Skeletal muscle satellite cell (primary cell): ENCODE measurements around the gene CALML3.
"Not testable (repeated sequence)": the region's sequence is repeated elsewhere in the genome, so short reads cannot be mapped to it uniquely, and the experiment has no call there.

Experiments used
- H3K27me3 ChIP-seq: 2 replicates; pipeline ENCODE4 v1.7.0; 2013; ENCODE audit warnings: low read length; ENCODE audit not compliant: control insufficient read depth, insufficient read depth
- H3K36me3 ChIP-seq: 2 replicates; pipeline ENCODE4 v1.7.0; 2013; ENCODE audit warnings: mild to moderate bottlenecking, control low read depth, low read length; ENCODE audit not compliant: insufficient read depth
- H3K4me1 ChIP-seq: 2 replicates; pipeline ENCODE4 v1.7.0; 2013; ENCODE audit warnings: low read length; ENCODE audit not compliant: control insufficient read depth, insufficient read depth
- H3K4me2 ChIP-seq: 2 replicates; pipeline ENCODE4 v1.7.0; 2013; ENCODE audit warnings: mild to moderate bottlenecking, low read length
- H3K4me3 ChIP-seq: 2 replicates; pipeline ENCODE4 v1.7.0; 2013; ENCODE audit warnings: low read length
- H3K9ac ChIP-seq: 2 replicates; pipeline ENCODE4 v1.7.0; 2013; ENCODE audit warnings: mild to moderate bottlenecking, low read depth, low read length, moderate library complexity
- H3K9me3 ChIP-seq: replicated peaks from 2 replicates; pipeline ENCODE4 v1.7.0; 2013; ENCODE audit warnings: mild to moderate bottlenecking, control low read depth, low read length

Gene CALML3

DNA sequence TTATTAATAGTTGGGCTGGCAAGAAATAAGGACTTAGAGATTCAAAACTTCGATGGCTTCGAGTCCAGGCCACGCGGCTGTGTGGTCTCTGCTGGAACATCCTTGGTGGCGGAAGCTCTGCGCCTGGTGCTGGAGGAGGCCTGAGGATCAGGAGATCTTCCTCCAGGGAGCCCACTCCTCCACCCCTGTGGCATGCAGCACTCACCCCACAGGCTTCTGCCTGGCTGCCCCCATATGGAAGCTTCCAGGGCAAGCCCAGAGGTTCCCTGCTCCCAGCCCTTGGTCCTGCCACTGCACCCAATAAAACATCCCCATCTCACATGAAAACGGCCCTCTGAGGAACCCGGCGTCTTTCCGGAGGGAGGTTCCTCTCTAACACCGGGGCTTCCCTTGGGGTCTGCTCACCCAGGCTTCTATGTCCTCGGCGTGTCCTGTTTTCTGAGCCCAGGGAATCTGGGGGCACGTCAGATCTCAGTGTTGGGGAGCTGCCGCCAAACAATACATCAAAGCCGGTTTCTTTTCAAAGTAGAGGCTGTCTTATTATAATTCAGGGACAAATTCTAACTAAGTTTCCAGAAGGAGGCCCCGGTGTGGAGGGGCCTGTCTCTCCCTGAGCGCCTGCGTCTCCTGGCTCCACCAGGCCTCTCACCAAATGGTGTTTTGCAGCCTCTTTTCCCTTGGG is 32.4 kb downstream of the CALML3 start:
- H3K4me1 ChIP-seq: peaks cover 31% of the 10 kb centered on the region
- H3K4me2 ChIP-seq: no peak overlapping the region
- no peak overlapping the region for H3K9ac ChIP-seq
- H3K36me3 ChIP-seq: no peaks in the 10 kb centered on the region
- no peaks in the 10 kb centered on the region for H3K9me3 ChIP-seq
- H3K27me3 ChIP-seq: no peaks in the 10 kb centered on the region
- no peak overlapping the region for H3K4me3 ChIP-seq

DNA sequence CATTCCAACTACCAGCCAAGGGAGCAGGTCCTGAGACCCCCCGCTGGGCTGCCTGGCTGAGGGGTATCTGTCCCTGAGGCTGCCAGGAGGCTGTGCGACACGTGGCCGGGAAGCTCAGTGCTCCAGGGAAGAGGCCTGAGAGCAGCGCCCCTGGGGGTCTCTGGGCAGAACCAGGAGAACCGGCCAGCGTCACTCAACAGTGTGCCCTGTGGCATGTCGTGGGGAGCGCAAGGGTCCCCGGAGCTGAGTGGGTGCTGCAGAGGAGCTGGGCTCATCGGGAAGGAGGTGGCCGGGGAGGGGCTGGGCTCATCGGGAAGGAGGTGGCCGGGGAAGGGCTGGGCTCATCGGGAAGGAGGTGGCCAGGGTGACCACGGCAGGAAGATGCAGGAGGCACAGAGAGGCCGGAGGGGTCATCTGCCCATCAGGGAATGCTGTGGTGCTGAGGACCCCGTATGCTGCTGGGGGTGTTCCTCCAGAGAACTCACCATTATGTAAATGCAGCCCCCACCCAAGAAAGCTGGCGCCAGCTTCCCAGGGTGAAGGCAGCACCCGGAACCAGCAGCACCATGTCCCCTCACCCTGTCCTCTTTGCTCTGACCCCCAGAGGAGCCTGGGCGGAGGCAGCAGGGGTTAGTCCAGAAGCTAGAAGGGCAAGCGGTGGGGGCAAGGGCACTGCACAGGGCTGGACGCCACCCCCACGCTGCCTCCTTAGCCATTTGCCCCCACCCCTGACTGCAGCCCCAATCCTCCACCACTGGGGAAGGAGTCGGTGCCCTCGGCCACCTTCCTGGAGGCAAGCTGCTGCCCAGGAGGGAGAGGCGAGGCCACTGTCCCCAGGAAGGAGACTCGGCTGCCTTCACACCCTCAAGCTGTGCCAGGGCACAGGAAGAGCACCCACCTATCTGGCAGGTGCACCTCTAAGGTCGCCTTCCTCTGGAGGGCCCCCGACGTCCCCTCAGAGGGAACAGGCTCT is 33.3 kb downstream of the CALML3 start:
- no peaks in the 10 kb centered on the region for H3K36me3 ChIP-seq
- H3K4me1 ChIP-seq: peaks cover 31% of the 10 kb centered on the region
- H3K27me3 ChIP-seq: no peaks in the 10 kb centered on the region
- no peak overlapping the region for H3K4me2 ChIP-seq
- H3K9me3 ChIP-seq: no peaks in the 10 kb centered on the region
- no peak overlapping the region for H3K9ac ChIP-seq
- no peak overlapping the region for H3K4me3 ChIP-seq

DNA sequence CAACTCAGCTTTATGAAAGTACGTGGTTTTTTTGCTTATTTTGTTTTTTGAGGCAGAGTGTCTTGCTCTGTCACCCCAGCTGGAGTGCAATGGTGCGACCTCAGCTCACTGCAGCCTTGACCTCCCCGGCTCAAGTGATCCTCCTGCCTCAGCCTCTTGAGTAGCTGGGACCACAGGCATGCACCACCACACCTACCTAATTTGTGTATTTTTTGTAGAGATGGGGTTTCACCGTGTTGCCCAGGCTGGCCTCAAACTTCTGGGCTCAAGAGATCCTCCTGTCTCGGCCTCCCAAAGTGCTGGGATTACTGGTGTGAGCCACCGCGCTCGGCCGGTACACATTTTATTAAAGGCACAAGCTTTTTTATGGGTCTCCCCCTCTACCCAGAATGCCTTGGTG is 34.3 kb downstream of the CALML3 start:
- H3K36me3 ChIP-seq, H3K27me3 ChIP-seq, H3K9me3 ChIP-seq, H3K4me3 ChIP-seq: not testable (repeated sequence)
- Histone ChIP-seq H3K4me2 (peak overlapping the region; percentile 69), H3K4me1 (peaks cover 36% of the 10 kb centered on the region), H3K9ac (peak overlapping the region; percentile 22)

DNA sequence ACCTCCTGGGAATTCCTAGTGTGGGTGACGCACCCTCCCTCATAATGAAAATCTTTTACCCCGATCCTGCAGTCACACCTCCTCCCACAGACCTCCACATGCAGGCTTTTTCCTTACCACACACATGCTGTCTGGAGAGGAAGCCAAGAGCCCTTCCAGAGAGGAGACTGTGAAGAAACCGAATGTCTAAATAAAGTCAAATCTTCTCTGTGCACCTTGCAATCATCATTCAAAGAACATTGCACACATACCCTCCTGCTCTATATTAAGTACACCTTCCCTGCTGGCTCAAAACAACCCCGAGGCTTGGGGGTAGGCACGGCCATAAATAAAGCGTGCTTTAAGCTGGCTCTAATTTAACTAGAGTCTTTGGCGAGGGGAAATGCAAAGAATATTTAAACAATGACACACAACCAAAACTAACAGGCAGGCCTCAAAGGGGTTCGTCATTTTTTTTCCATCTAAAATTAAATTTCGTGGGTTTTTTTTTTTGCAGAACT is 34.9 kb downstream of the CALML3 start:
- peaks cover 36% of the 10 kb centered on the region for H3K4me1 ChIP-seq
- H3K36me3 ChIP-seq: no peaks in the 10 kb centered on the region
- H3K9ac ChIP-seq: peak overlapping the region; percentile 44
- H3K27me3 ChIP-seq: no peaks in the 10 kb centered on the region
- no peaks in the 10 kb centered on the region for H3K9me3 ChIP-seq
- H3K4me2 ChIP-seq: peak overlapping the region; percentile 69
- H3K4me3 ChIP-seq: peak overlapping the region; percentile 33

DNA sequence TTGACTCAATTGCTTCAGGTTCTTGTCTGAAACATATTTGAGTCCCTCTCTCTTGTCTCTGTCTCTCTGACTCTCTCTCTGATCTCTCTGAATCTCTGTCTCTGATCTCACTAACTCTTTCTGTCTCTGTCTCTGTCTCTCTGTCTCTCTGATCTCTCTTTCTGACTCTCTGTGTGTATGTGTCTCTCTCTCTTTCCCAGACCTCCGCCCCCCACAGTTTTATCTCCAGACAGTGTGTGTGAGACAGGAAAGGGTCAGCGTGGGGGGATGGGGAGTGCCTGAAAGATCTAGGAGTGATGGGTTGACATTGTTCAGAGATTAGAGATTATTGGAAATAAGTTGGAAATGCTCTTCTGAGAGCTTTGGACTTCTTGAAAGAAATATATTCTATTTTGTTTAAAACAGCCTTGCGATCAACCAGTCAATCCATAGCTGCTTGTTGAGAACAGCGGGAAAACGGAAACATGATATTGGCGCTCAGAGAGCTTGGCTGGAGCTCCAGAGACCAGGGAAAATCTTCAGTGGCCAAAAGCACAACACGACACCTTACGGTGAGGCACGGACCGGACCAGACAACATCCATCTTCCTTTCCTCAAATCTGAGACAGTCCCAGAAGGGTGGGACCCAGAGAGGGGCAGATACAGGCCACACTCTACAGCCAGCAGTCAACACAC is 35.5 kb downstream of the CALML3 start:
- Histone ChIP-seq H3K4me2 (peak overlapping the region; percentile 69), H3K9me3 (no peaks in the 10 kb centered on the region), H3K36me3 (no peaks in the 10 kb centered on the region), H3K4me3 (peak overlapping the region; percentile 33), H3K4me1 (peaks cover 39% of the 10 kb centered on the region), H3K9ac (peak overlapping the region; percentile 44), H3K27me3 (no peaks in the 10 kb centered on the region)

DNA sequence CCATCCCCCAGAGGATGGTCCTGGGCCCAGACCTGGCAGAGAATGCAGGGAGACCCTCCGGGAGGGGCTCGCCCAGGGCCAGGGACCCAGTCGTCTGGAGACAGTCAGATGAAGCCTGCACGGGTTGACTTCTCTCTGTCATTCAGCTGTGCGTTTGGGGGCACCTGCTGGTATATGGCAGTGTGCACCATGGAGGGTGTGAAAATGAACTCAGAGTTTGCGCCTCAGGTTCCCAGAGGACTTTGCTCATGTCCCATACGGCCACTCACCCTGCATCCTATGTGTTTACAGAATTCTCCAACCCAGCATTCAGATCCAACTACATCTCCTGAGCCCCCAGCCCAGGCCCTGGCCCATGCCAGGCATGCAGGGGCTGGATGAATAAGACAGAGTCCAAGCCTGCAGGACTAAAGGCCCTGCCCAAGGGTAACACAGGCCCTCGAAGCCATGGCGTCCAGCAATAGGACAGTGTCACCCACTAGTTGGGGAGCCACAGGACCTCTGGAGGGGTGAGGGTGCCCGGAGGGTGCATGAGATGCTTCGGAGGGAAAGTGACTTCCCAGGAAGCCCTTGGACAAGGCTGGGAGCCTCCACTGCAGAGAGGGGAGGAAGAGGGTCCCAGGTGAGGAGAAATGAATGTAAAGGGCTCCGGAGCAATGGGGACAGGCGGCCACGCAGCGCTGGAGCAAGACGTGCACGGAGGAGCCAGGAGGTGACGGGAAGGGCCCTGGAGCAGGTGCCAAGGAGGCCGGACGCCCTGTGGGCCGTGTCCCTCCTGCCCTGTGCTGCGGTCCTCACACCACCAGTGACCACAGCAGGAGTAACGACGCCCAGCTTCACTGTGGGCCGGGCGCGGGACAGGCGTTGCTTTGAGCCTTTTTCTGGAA is 36.3 kb downstream of the CALML3 start:
- Histone ChIP-seq H3K36me3 (no peaks in the 10 kb centered on the region), H3K4me1 (peaks cover 47% of the 10 kb centered on the region), H3K9me3 (no peaks in the 10 kb centered on the region), H3K4me3 (no peak overlapping the region), H3K27me3 (no peaks in the 10 kb centered on the region), H3K4me2 (no peak overlapping the region), H3K9ac (no peak overlapping the region)

DNA sequence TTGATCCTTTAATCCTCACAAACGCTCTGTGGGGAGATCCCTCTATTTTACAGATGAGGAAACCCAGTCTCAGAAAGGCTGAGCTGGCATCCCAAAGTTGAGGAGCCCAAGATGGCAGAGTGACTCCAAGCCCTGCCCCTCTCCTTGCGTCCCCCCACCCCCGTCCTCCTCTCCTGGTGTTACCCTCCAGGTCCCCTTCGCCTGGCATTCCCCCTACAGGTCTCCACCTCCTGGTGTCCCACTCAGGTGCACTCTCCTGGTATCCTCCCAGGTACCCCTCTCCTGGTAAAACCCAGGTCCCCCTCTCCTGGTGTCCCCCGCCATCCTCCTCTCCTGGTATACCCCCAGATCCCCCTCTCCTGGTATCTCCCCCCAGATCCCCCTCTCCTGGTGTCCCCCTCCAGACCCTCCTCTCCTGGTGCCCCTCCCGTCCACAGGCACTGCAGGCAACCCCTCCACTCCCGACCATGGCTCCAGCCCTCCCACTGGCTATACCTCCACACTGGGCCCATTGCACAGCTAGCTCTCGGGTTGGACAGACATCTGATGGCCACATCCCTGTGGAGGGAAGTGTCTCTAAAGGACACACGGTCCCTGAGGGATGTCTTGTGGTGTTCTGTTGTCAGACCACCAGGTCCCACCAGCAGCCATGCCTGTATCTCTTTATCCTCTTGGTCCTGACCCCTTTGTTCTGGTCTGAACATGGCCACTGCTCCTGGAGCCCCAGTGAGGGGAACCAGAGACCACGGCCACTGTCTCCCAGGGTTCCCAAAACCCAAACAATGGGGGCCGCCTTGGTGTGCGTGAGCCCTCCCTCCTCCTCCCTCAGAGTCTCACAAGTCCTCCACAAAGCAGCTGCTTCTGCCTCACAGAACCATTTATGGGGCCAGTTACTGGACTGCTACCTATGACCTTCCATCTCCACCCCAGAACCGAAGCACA is 37.2 kb downstream of the CALML3 start:
- no peak overlapping the region for H3K4me3 ChIP-seq
- no peaks in the 10 kb centered on the region for H3K27me3 ChIP-seq
- H3K4me1 ChIP-seq: peaks cover 56% of the 10 kb centered on the region
- no peaks in the 10 kb centered on the region for H3K9me3 ChIP-seq
- H3K4me2 ChIP-seq: no peak overlapping the region
- H3K36me3 ChIP-seq: no peaks in the 10 kb centered on the region
- H3K9ac ChIP-seq: no peak overlapping the region

DNA sequence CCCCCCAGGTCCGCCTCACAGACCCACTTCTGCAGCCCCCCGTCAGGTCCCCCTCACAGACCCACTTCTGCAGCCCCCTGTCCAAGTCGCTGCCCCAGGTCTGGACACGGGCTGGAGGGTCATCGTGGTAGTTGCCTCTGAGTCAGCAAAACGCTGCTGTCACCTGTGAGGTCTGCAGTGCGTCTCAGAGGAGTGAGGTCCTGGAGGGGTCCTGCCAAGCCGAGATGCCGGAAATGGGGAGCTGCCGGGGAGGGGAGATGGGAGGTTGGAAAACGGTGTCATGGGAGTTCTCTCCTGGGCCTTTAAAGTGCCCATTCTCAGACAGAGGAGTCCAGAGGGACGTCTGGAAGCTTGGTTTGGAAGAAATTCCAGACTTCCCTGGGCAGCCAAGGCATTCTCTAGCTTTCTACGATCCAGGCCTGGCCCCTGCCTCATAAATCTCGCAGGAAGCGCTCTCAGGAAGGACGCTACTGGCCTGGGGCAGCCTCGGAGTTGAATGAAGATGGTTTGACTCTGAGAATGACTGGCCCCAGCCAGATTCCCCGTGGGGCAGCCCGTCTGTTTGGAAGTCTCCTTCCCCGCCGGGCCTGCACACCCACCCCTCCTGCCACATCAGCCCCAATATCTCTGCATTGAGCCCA is 38.7 kb downstream of the CALML3 start:
- no peak overlapping the region for H3K4me3 ChIP-seq
- no peaks in the 10 kb centered on the region for H3K27me3 ChIP-seq
- H3K36me3 ChIP-seq: no peaks in the 10 kb centered on the region
- peaks cover 56% of the 10 kb centered on the region for H3K4me1 ChIP-seq
- H3K9ac ChIP-seq: no peak overlapping the region
- no peaks in the 10 kb centered on the region for H3K9me3 ChIP-seq
- peak overlapping the region; percentile 59 for H3K4me2 ChIP-seq

DNA sequence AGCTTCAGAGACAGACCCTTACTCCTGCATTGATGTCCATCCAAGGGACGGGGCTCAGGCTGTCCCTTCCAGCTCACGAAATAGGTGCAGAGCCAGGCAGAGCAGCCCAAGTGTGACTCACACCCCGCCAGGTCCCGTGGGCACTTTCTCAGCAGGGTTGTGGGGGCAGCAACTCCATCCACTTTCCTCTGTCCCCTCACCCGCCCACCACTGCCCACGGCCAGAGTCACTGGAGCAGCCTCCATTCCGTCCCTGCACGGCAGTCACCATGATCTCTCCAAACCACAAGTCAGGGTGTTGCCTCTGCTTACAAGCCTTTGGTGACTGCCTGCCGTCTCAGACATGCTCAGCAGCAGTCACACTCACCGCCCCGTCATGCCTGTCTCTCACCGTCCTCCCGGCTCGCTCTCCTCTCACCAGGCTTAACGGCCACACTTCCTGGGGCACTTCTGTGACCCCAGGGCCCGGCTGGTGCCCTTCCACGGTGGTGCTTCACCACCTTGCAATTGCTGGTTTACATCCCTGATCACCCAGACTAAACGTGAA is 39.3 kb downstream of the CALML3 start:
- Histone ChIP-seq H3K9me3 (no peaks in the 10 kb centered on the region), H3K4me3 (no peak overlapping the region), H3K4me1 (peaks cover 52% of the 10 kb centered on the region), H3K9ac (no peak overlapping the region), H3K27me3 (no peaks in the 10 kb centered on the region), H3K4me2 (peak overlapping the region; percentile 59), H3K36me3 (no peaks in the 10 kb centered on the region)
